Activated CD8-positive, alpha-beta T cell treated with anti-CD3 and anti-CD28 coated beads, Interleukin-2, amount 10 ng/mL, durations not matched to agents 7 days and 5 days (primary cell): ENCODE measurements around the gene OR10S1. TPM values are rescaled to one million over a fixed set of nuclear protein-coding genes. Genes with fewer than 3 reads are reported as not detected.
"Not testable (repeated sequence)": the region's sequence is repeated elsewhere in the genome, so short reads cannot be mapped to it uniquely, and the experiment has no call there.

Experiments used
- ATAC-seq: fragments of 150-1000 bp; cut with Tn5 transposase; one replicate; pipeline ENCODE4 v1.10.0; 2021; ENCODE audit warnings: moderate library complexity
- CTCF ChIA-PET: fragments of 350-600 bp; sonication (Branson Sonifier 250); formaldehyde crosslinking; loops from one replicate; lab custom pipeline; 2021; ENCODE audit warnings: antibody characterized with exemption; lab: Charles Lee
- POLR2A ChIA-PET: fragments of 350-600 bp; sonication (Branson Sonifier 250); formaldehyde crosslinking; loops from one replicate; lab custom pipeline; 2021; ENCODE audit warnings: antibody characterized with exemption; lab: Charles Lee
- DNase-seq: peaks from one replicate; pipeline ENCODE4 v3.0.0-alpha.2; 2020
- H3K27ac Mint-ChIP-seq: one replicate; pipeline ENCODE4 v1.8.0; 2021; ENCODE audit warnings: mild to moderate bottlenecking, mixed read lengths
- H3K27me3 Mint-ChIP-seq: one replicate; pipeline ENCODE4 v1.8.0; 2021; ENCODE audit warnings: low read depth, mixed read lengths
- H3K36me3 Mint-ChIP-seq: one replicate; pipeline ENCODE4 v1.8.0; 2021; ENCODE audit warnings: low read depth, mixed read lengths
- H3K4me1 Mint-ChIP-seq: one replicate; pipeline ENCODE4 v1.8.0; 2021; ENCODE audit warnings: low read depth, mixed read lengths
- H3K4me3 Mint-ChIP-seq: one replicate; pipeline ENCODE4 v1.8.0; 2021; ENCODE audit warnings: mild to moderate bottlenecking, mixed read lengths
- H3K9me3 Mint-ChIP-seq: one replicate; pipeline ENCODE4 v1.8.0; 2022; ENCODE audit warnings: mixed read lengths; ENCODE audit not compliant: insufficient read depth
- total RNA-seq, 2 experiments: library from RNA; stranded (reverse); gene quantifications; one replicate each; pipeline ENCODE4 v1.2.3, GENCODE V29; 2021

OR10S1 gene, protein sequence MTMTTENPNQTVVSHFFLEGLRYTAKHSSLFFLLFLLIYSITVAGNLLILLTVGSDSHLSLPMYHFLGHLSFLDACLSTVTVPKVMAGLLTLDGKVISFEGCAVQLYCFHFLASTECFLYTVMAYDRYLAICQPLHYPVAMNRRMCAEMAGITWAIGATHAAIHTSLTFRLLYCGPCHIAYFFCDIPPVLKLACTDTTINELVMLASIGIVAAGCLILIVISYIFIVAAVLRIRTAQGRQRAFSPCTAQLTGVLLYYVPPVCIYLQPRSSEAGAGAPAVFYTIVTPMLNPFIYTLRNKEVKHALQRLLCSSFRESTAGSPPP
- not detected for total RNA-seq

DNA sequence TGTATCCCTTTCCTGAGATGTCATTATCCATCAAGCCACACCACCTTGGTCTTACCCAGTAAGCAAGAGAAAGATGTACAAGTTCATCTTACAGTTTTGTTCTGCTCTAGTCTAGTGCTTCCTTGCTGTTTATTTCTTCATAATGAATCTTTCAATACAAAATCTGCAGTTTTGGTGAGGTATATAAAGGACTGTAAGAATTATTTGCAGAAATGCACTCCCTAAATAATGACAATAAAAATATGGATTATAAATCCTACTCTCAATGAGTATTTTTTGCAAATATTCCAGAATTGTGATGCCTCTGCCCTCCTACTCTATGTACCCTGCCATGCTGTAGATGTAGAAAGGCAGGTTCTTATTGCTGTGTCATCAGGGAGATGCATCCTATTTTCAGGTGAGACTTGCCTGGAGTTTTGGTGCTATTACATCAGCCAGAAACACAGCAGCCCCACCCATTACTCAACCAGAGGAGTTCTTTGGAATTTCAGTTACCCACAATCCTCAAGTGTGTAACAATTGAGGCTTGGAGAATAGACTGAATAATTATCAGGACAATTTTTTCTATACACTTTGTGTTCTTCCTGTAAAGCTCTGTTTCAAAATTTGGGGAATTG is at the start of gene OR10S1:
OR10S1 (minus strand) TSS at position 51 of the 617 bp plus-strand sequence. CDS start 117 bp downstream, outside the sequence.
- peaks cover 5% of the 10 kb centered on the region for H3K4me1 Mint-ChIP-seq
- no peak within 1 kb of the TSS for H3K4me3 Mint-ChIP-seq
- no peaks in the 10 kb centered on the region for H3K27me3 Mint-ChIP-seq
- ChIA-PET CTCF (no interaction called here), POLR2A (no interaction called here)
- no peak within 1 kb of the TSS for H3K27ac Mint-ChIP-seq
- no peaks in the 10 kb centered on the region for H3K9me3 Mint-ChIP-seq
- no peak for DNase-seq
- H3K36me3 Mint-ChIP-seq: no peaks in the 10 kb centered on the region
- no peak for ATAC-seq

DNA sequence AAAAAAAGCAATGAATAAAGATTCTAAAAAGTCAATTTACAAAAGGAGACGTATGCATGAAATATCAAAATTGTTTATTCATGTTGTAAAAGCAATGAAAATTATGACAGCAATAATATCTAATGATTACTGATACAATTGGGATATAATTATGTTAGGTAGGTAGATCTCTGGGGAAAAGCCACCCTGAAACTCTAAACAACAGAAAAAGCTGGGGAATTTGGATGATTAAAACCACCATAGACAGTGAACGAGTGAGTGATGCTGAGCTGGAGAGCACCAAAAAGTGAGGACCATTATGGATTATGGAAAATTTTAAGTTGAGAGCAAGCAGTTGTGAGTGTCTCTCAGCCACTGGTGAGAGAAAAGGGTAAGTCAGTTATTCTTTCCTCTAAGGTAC is 48.9 kb upstream of the OR10S1 start, which contains the start of gene OR10G8:
OR10G8 (plus strand) TSS at position 301 of the 400 bp plus-strand sequence. CDS start 2,825 bp downstream, outside the sequence.
- H3K27me3 Mint-ChIP-seq: no peaks in the 10 kb centered on the region
- no peaks in the 10 kb centered on the region for H3K4me1 Mint-ChIP-seq
- no peaks in the 10 kb centered on the region for H3K9me3 Mint-ChIP-seq
- H3K36me3 Mint-ChIP-seq: no peaks in the 10 kb centered on the region
- no peak for ATAC-seq
- H3K4me3 Mint-ChIP-seq: no peak within 1 kb of the TSS
- no peak within 1 kb of the TSS for H3K27ac Mint-ChIP-seq
- no peak for DNase-seq
- POLR2A ChIA-PET: no interaction called here
- CTCF ChIA-PET: no interaction called here

DNA sequence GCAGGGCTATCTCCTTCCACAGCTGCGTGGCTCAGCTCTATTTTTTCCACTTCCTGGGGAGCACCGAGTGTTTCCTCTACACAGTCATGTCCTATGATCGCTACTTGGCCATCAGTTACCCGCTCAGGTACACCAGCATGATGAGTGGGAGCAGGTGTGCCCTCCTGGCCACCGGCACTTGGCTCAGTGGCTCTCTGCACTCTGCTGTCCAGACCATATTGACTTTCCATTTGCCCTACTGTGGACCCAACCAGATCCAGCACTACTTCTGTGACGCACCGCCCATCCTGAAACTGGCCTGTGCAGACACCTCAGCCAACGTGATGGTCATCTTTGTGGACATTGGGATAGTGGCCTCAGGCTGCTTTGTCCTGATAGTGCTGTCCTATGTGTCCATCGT is 38.3 kb upstream of the OR10S1 start:
- H3K9me3 Mint-ChIP-seq, POLR2A ChIA-PET, H3K36me3 Mint-ChIP-seq, H3K27ac Mint-ChIP-seq, CTCF ChIA-PET, H3K4me3 Mint-ChIP-seq, H3K4me1 Mint-ChIP-seq, ATAC-seq, DNase-seq, H3K27me3 Mint-ChIP-seq: not testable (repeated sequence)

DNA sequence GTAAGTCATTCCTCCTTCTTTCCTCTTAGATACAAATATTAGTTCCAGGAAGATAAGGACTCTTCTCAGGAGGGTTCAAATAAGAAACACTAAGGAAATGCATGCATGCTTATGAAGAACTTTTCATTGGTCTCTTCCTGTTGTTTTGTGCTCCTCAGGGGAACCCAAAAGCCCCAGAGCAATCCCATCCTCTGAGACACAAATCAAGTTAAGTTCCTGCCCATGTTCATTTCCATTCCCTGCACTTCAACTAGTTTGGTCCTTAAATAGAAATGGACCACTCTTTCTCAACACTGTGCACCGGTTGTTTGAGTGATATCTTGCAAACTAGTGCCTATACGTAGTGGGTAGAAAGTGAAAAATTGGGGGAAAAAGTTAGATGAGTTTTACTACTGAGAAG is 35.1 kb upstream of the OR10S1 start, which contains the start of gene OR10G4:
OR10G4 (plus strand) TSS at position 301 of the 400 bp plus-strand sequence. CDS start 2,578 bp downstream, outside the sequence.
- Mint-ChIP-seq H3K4me3 (no peak within 1 kb of the TSS), H3K4me1 (no peaks in the 10 kb centered on the region), H3K36me3 (no peaks in the 10 kb centered on the region), H3K27ac (no peak within 1 kb of the TSS), H3K9me3 (no peaks in the 10 kb centered on the region), H3K27me3 (peaks cover 1% of the 10 kb centered on the region)
- ChIA-PET POLR2A (no interaction called here), CTCF (no interaction called here)
- ATAC-seq: no peak
- no peak for DNase-seq

DNA sequence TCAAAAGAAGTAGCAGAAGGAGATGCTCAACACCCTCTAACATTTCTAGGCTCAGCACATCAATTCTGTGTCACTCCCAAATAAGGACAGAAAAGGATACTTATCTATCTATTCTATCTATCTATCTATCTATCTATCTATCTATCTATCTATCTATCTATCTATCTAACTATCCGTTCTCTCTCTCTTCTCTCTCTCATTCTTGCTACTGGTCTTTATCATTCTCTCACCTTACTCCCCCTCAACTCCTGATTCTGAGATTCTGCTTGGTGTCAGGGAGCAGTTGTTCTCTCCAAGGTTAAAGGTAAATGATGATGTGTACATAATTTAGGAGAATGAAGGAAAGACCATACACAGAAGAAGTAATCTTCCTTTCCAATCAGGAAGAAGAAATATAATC is 17.5 kb upstream of the OR10S1 start, which contains the start of gene OR10G6:
OR10G6 (minus strand) TSS at position 43 of the 400 bp plus-strand sequence; CDS start at position 43, 0 bp downstream.
- H3K36me3 Mint-ChIP-seq: no peaks in the 10 kb centered on the region
- no peak within 1 kb of the TSS for H3K27ac Mint-ChIP-seq
- no peaks in the 10 kb centered on the region for H3K4me1 Mint-ChIP-seq
- DNase-seq (no peak), ATAC-seq (no peak)
- no peaks in the 10 kb centered on the region for H3K27me3 Mint-ChIP-seq
- ChIA-PET CTCF (no interaction called here), POLR2A (no interaction called here)
- H3K4me3 Mint-ChIP-seq: no peak within 1 kb of the TSS
- no peaks in the 10 kb centered on the region for H3K9me3 Mint-ChIP-seq

DNA sequence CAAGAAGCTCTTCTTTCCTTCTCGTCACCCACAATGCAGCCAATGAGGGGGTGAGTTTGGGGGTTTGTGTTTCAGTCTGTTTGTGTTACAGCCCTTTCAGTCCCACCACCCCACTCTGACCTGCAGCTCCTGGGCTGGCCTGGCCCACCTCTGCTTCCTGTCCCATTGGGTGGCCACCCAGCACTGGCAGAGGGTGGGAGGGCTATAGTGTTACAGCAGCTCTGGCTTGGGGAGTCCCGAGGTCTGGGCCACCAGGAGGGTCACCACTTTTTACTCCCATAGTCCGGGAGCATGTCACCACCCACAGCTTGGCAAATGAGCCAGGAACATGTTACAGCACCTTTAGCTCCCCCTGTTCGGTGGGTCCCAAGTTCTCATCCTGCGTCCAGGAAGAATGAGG is 1.7 kb upstream of the OR10S1 start:
- H3K27me3 Mint-ChIP-seq: no peaks in the 10 kb centered on the region
- no peaks in the 10 kb centered on the region for H3K9me3 Mint-ChIP-seq
- H3K27ac Mint-ChIP-seq: no peak overlapping the region
- no peak overlapping the region for H3K4me3 Mint-ChIP-seq
- no peaks in the 10 kb centered on the region for H3K36me3 Mint-ChIP-seq
- no peak for ATAC-seq
- ChIA-PET POLR2A (no interaction called here), CTCF (no interaction called here)
- H3K4me1 Mint-ChIP-seq: peaks cover 5% of the 10 kb centered on the region
- no peak for DNase-seq

DNA sequence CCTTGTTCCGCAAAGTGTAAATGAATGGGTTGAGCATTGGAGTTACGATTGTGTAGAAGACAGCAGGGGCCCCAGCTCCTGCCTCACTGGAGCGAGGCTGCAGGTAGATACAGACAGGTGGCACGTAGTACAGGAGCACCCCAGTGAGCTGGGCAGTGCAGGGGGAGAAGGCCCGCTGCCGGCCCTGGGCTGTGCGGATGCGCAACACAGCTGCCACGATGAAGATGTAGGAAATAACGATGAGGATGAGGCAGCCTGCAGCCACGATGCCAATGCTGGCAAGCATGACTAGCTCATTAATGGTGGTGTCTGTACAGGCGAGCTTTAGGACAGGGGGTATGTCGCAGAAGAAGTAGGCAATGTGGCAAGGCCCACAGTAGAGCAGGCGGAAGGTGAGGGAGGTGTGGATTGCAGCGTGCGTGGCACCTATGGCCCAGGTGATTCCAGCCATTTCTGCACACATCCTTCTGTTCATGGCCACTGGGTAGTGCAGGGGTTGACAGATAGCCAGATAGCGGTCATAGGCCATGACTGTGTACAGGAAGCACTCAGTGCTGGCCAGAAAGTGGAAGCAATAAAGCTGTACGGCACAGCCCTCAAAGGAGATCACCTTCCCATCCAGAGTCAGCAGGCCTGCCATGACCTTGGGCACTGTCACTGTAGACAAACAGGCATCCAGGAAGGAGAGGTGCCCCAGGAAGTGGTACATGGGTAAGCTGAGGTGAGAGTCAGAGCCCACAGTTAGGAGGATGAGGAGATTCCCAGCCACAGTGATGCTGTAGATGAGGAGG is 616 bp downstream of the OR10S1 start:
- H3K4me3 Mint-ChIP-seq: no peak overlapping the region
- no peak overlapping the region for H3K27ac Mint-ChIP-seq
- H3K36me3 Mint-ChIP-seq: no peaks in the 10 kb centered on the region
- ChIA-PET POLR2A (no interaction called here), CTCF (no interaction called here)
- peaks cover 5% of the 10 kb centered on the region for H3K4me1 Mint-ChIP-seq
- no peak for ATAC-seq
- no peaks in the 10 kb centered on the region for H3K9me3 Mint-ChIP-seq
- no peak for DNase-seq
- no peaks in the 10 kb centered on the region for H3K27me3 Mint-ChIP-seq

DNA sequence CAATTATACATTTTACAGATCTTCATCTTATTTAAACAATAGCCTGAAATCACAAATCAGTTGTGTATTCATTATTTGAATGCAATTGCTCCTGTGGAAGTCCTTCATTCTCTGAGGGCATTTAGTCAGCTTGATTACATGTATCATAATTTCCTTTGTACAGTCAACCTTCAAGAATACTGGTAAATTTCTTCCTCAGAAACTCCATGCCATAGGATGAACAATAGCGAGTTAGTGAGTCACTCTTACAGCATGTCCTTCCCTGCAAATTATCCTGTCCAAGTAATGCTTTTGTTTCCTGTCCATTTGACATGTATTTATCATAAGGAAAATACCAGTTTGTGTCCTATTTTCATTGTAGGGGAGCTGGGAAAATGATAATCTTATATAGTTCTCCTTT is 3.8 kb downstream of the OR10S1 start:
- no peak for DNase-seq
- Mint-ChIP-seq H3K9me3 (no peaks in the 10 kb centered on the region), H3K36me3 (no peaks in the 10 kb centered on the region), H3K27ac (no peak overlapping the region), H3K27me3 (no peaks in the 10 kb centered on the region), H3K4me3 (no peak overlapping the region), H3K4me1 (peaks cover 5% of the 10 kb centered on the region)
- ATAC-seq: no peak
- POLR2A ChIA-PET: no interaction called here
- CTCF ChIA-PET: no interaction called here

DNA sequence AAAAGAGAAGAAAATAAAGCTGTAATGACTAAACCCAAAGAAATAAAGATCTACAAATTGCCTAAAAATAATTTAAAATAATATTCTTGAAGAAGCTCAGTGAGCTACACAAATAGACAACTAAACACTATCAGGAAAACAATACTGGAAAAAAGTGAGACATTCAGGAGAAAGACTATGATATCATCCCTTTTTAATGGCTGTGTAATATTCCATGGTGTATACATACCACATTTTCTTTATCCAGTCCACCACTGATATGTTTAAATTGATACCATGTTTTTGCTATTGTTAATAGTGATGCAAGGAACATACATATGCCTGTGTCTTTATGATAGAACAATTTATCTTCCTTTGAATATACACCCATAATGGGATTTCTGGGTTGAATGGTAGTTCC is 20.8 kb downstream of the OR10S1 start:
- Mint-ChIP-seq H3K27ac (no peak overlapping the region), H3K36me3 (no peaks in the 10 kb centered on the region), H3K9me3 (no peaks in the 10 kb centered on the region), H3K4me1 (no peaks in the 10 kb centered on the region), H3K27me3 (no peaks in the 10 kb centered on the region), H3K4me3 (no peak overlapping the region)
- POLR2A ChIA-PET: no interaction called here
- DNase-seq (no peak), ATAC-seq (no peak)
- CTCF ChIA-PET: no interaction called here

DNA sequence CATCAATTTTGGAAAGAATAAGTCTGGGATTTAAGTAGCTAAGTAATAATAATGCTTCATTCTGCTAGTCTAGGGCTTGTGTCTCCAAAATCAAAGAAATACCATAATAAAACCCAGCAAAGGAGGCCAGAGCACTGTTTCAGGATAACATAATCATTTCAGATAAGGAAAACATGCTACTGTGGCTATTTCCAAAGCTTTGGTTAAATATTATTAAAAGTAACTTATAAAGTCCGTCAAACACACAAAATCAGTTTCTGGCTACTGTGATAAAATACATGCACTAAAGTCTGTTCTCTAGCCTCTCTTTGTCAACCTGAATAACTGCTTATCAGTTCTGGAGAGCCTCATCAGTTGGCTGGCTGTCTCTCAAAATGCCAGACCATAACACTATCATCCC is 32.4 kb downstream of the OR10S1 start:
- POLR2A ChIA-PET: no interaction called here
- Mint-ChIP-seq H3K27ac (no peak overlapping the region), H3K9me3 (no peaks in the 10 kb centered on the region), H3K27me3 (no peaks in the 10 kb centered on the region), H3K4me3 (no peak overlapping the region), H3K4me1 (no peaks in the 10 kb centered on the region), H3K36me3 (no peaks in the 10 kb centered on the region)
- DNase-seq (no peak), ATAC-seq (no peak)
- CTCF ChIA-PET: no interaction called here

DNA sequence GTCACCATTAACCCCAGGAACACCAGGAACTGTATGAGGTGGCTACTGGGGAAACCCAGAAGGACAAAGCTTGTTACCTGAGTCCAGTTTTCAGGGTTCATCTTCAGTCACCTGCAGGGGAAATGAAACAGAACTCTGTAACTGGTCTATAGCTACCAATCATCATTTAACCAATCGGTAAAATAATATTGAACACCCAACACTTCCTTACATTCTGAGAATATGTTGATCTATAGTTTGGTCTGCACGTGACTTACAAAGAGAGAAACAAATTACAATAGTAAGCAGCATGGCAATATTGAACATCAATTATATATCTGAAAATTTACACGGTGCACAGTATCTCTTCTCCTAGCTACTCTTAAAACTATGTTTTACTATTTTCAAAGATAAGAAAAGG is 33.8 kb downstream of the OR10S1 start, which contains the start of gene OR6T1:
OR6T1 (minus strand) TSS at position 101 of the 400 bp plus-strand sequence; CDS start at position 101, 0 bp downstream.
- ChIA-PET CTCF (no interaction called here), POLR2A (no interaction called here)
- H3K27me3 Mint-ChIP-seq: no peaks in the 10 kb centered on the region
- ATAC-seq: no peak
- H3K4me1 Mint-ChIP-seq: no peaks in the 10 kb centered on the region
- H3K36me3 Mint-ChIP-seq: no peaks in the 10 kb centered on the region
- H3K4me3 Mint-ChIP-seq: no peak within 1 kb of the TSS
- no peak for DNase-seq
- H3K9me3 Mint-ChIP-seq: no peaks in the 10 kb centered on the region
- no peak within 1 kb of the TSS for H3K27ac Mint-ChIP-seq

DNA sequence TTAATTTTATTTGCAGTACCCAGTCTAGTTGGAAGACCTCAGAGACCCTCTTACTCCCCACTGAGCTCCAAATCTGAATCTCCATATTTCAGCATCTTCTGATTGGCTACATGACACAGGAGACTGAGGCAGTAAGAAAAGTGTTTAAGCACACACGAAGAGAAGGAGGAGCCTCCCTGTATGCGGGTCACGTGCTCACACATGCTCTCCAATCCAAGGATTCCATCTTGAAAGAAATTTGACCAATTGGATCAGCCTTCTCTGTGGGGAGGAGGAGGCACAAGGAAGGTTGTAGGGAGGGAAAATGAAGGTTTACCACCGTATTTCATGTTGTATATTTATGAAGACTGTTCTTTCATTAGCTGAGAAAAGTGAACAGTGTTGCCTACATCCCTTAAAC is 35.2 kb downstream of the OR10S1 start:
- Mint-ChIP-seq H3K27me3 (no peaks in the 10 kb centered on the region), H3K4me3 (no peak overlapping the region), H3K4me1 (no peaks in the 10 kb centered on the region), H3K27ac (no peak overlapping the region), H3K9me3 (no peaks in the 10 kb centered on the region), H3K36me3 (no peaks in the 10 kb centered on the region)
- ChIA-PET POLR2A (no interaction called here), CTCF (no interaction called here)
- DNase-seq: no peak
- no peak for ATAC-seq
